Measurements from ENCODE around the gene EFNA4. TPM values are rescaled to one million over a fixed set of nuclear protein-coding genes. Genes with fewer than 3 reads are reported as not detected.

The EFNA4 gene
- total RNA-seq, 2 donors from 2014 or later = 15.9 to 17.9 TPM

- H3K36me3 Mint-ChIP-seq (ENCODE audit: low read depth) = no peaks in the 10 kb centered on the region
- WGBS, 2 experiments (ENCODE audit: insufficient coverage in 1 of 2, insufficient read length in 1 of 2) = 76 to 92% methylated on average over 7 to 8 of the region's 8 CpGs
- no peaks in the 10 kb centered on the region for H3K9me3 Mint-ChIP-seq
Observed at GRCh38 chr1:155057104-155057503, 6.4 kb upstream of the EFNA4 start.

GRCh38 chr1:155057788-155058211 lies 5.7 kb upstream of the EFNA4 start:
- Histone ChIP-seq H3K9me3 (ENCODE audit: control insufficient read depth, low read length) (no peaks in the 10 kb centered on the region), H3K9ac (ENCODE audit: extremely low read depth, low read length, poor library complexity, severe bottlenecking) (no peak overlapping the region), H3K27me3 (ENCODE audit: control insufficient read depth, insufficient read depth, low read length, poor library complexity, severe bottlenecking) (peaks cover 13% of the 10 kb centered on the region), H3K27ac (ENCODE audit: low read depth, low read length) (no peak overlapping the region), H3K4me1 (ENCODE audit: control insufficient read depth, insufficient read depth, low read length) (peaks cover 4% of the 10 kb centered on the region), H3K36me3 (ENCODE audit: control insufficient read depth, insufficient read depth, low read length) (no peaks in the 10 kb centered on the region), H3K4me3 (ENCODE audit: low read length) (no peak overlapping the region)
- TF ChIP-seq CTCF (conservative IDR thresholded peaks at IDR 0.05) = peak; percentile 46
- no peak for DNase-seq
- peaks cover 7% of the 10 kb centered on the region for H3K27me3 Mint-ChIP-seq (ENCODE audit: insufficient read depth)
- no peaks in the 10 kb centered on the region for H3K9me3 Mint-ChIP-seq
- WGBS, 2 experiments (ENCODE audit: insufficient coverage in 1 of 2, insufficient read length in 1 of 2) = 95 to 99% methylated on average over 12 to 13 of the region's 13 CpGs
- H3K36me3 Mint-ChIP-seq (ENCODE audit: low read depth) = no peaks in the 10 kb centered on the region
- peaks cover 3% of the 10 kb centered on the region for H3K4me1 Mint-ChIP-seq
- H3K4me3 Mint-ChIP-seq = no peak overlapping the region
- H3K27ac Mint-ChIP-seq = no peak overlapping the region

More at GRCh38 chr1:155057104-155057503, 6.4 kb upstream of the EFNA4 start:
- Histone ChIP-seq H3K27ac (ENCODE audit: low read depth, low read length) (no peak overlapping the region), H3K4me3 (ENCODE audit: low read length) (no peak overlapping the region), H3K27me3 (ENCODE audit: control insufficient read depth, insufficient read depth, low read length, poor library complexity, severe bottlenecking) (peaks cover 20% of the 10 kb centered on the region), H3K9me3 (ENCODE audit: control insufficient read depth, low read length) (no peaks in the 10 kb centered on the region), H3K36me3 (ENCODE audit: control insufficient read depth, insufficient read depth, low read length) (no peaks in the 10 kb centered on the region), H3K9ac (ENCODE audit: extremely low read depth, low read length, poor library complexity, severe bottlenecking) (no peak overlapping the region), H3K4me1 (ENCODE audit: control insufficient read depth, insufficient read depth, low read length) (peaks cover 4% of the 10 kb centered on the region)
- no peak for DNase-seq
- H3K4me3 Mint-ChIP-seq = no peak overlapping the region
- peaks cover 13% of the 10 kb centered on the region for H3K27me3 Mint-ChIP-seq (ENCODE audit: insufficient read depth)
- H3K27ac Mint-ChIP-seq = no peak overlapping the region
- peaks cover 5% of the 10 kb centered on the region for H3K4me1 Mint-ChIP-seq
- TF ChIP-seq CTCF (conservative IDR thresholded peaks at IDR 0.05) = no peak

- no peaks in the 10 kb centered on the region for H3K36me3 ChIP-seq (ENCODE audit: control insufficient read depth, insufficient read depth, low read length)
- peaks cover 11% of the 10 kb centered on the region for H3K4me1 ChIP-seq (ENCODE audit: control insufficient read depth, insufficient read depth, low read length)
- Mint-ChIP-seq H3K9me3 (no peaks in the 10 kb centered on the region), H3K27ac (no peak overlapping the region), H3K36me3 (ENCODE audit: low read depth) (no peaks in the 10 kb centered on the region), H3K4me1 (peaks cover 14% of the 10 kb centered on the region), H3K4me3 (no peak overlapping the region), H3K27me3 (ENCODE audit: insufficient read depth) (peaks cover 5% of the 10 kb centered on the region)
- H3K27me3 ChIP-seq (ENCODE audit: control insufficient read depth, insufficient read depth, low read length, poor library complexity, severe bottlenecking) = peaks cover 7% of the 10 kb centered on the region
- 90 to 94% methylated on average over 4 to 8 of the region's 8 CpGs for WGBS, 2 experiments (ENCODE audit: insufficient coverage in 1 of 2, insufficient read length in 1 of 2)
- H3K9ac ChIP-seq (ENCODE audit: extremely low read depth, low read length, poor library complexity, severe bottlenecking) = no peak overlapping the region
- no peak overlapping the region for H3K27ac ChIP-seq (ENCODE audit: low read depth, low read length)
- DNase-seq = no peak
- no peak overlapping the region for H3K4me3 ChIP-seq (ENCODE audit: low read length)
- no peak for TF ChIP-seq CTCF (conservative IDR thresholded peaks at IDR 0.05)
- H3K9me3 ChIP-seq (ENCODE audit: control insufficient read depth, low read length) = no peaks in the 10 kb centered on the region
Observed at GRCh38 chr1:155060736-155061135, 2.8 kb upstream of the EFNA4 start.
